ENCODE results near the gene UBE2D3. TPM values are rescaled to one million over a fixed set of nuclear protein-coding genes. Genes with fewer than 3 reads are reported as not detected.
A peak's percentile ranks its signal among the peaks of the same experiment; 100 is the strongest.

UBE2D3 gene
- total RNA-seq, 1 experiment from 2014 or later: 325 TPM

DNA sequence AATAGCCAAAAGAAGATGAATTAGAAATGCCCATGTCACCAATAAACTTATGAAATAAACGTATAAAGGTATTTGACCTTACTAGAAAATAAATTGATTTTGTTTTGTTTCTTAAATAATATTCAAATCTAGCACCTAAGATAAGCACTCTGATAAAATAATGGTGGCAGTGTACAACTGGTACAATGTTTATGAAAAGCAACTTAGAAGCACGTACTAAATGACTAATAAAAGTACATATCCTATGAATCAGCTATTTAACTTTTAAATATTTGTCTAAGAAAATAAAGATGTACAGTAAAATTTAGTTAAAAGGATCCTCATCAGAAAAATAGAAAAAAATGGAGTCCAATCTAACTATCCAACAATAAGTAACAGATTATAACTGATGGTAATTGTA is 73.3 kb downstream of the UBE2D3 start:
- DNase-seq (ENCODE audit: low read depth): peak; percentile 6

DNA sequence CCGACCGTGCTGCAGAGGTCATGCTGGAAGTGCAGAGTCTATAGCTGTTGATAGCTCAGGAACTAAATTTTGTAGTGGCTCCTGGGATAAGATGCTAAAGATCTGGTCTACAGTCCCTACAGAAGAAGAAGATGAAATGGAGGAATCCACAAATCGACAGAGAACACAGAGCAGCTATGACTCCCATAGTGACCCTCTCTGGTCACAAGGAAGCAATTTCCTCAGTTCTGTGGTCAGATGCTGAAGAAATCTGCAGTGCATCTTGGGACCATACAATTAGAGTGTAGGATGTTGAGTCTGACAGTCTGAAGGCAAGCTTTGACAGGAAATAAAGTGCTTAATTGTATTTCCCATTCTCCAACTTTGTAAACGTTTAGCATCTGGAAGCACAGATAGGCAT is 75.4 kb downstream of the UBE2D3 start:
- DNase-seq (ENCODE audit: low read depth): no peak

Other genes with a start within 250 kb of the UBE2D3 start
- gene MANBA, start 66.6 kb downstream of the UBE2D3 start, total RNA-seq (2014; rRNA removed; shearing (Covaris generic)): 10.9 and 16.7 TPM in 2 replicates
- 30.5 and 47.7 TPM in 2 replicates for gene CISD2, start 41.4 kb upstream of the UBE2D3 start, total RNA-seq (2014; rRNA removed; shearing (Covaris generic))
- gene SLC9B1, start 192.2 kb upstream of the UBE2D3 start, total RNA-seq (2014; rRNA removed; shearing (Covaris generic)): not detected in 2 replicates
- gene SLC9B2, start 249.2 kb upstream of the UBE2D3 start, total RNA-seq (2014; rRNA removed; shearing (Covaris generic)): 3.7 and 4.0 TPM in 2 replicates

All from M059J (cell line).